Measurements from ENCODE around the gene JPH3.

JPH3 gene

GRCh38 chr16:87628246-87628923, 26.1 kb downstream of the JPH3 start:
- no peak for DNase-seq

GRCh38 chr16:87628940-87629339, 26.6 kb downstream of the JPH3 start:
- no peak for DNase-seq

GRCh38 chr16:87631067-87631466, 28.8 kb downstream of the JPH3 start:
- DNase-seq: no peak

GRCh38 chr16:87634411-87634810, 32.1 kb downstream of the JPH3 start:
- no peak for DNase-seq

- peak; percentile 27 for DNase-seq
Observed at GRCh38 chr16:87635541-87636049, 33.3 kb downstream of the JPH3 start.

GRCh38 chr16:87636050-87636684, 33.9 kb downstream of the JPH3 start:
- peak; percentile 72 for DNase-seq

GRCh38 chr16:87636741-87637140, 34.4 kb downstream of the JPH3 start:
- DNase-seq: no peak

- DNase-seq: no peak
Observed at GRCh38 chr16:87637357-87637756, 35.0 kb downstream of the JPH3 start.

GRCh38 chr16:87638736-87639135, 36.4 kb downstream of the JPH3 start:
- DNase-seq: no peak

GRCh38 chr16:87641721-87642120, 39.4 kb downstream of the JPH3 start:
- no peak for DNase-seq

GRCh38 chr16:87642491-87642890, 40.2 kb downstream of the JPH3 start:
- no peak for DNase-seq

- DNase-seq: no peak
Observed at GRCh38 chr16:87644186-87644585, 41.9 kb downstream of the JPH3 start.

GRCh38 chr16:87644596-87644995, 42.3 kb downstream of the JPH3 start:
- no peak for DNase-seq

GRCh38 chr16:87645802-87646201, 43.5 kb downstream of the JPH3 start:
- DNase-seq: no peak

- no peak for DNase-seq
Observed at GRCh38 chr16:87647431-87648185, 45.3 kb downstream of the JPH3 start.

- no peak for DNase-seq
Observed at GRCh38 chr16:87648236-87648635, 45.9 kb downstream of the JPH3 start.

- no peak for DNase-seq
Observed at GRCh38 chr16:87648698-87649487, 46.6 kb downstream of the JPH3 start.

- DNase-seq: no peak
Observed at GRCh38 chr16:87652386-87652785, 50.1 kb downstream of the JPH3 start.

- no peak for DNase-seq
Observed at GRCh38 chr16:87652799-87653198, 50.5 kb downstream of the JPH3 start.

- DNase-seq: no peak
Observed at GRCh38 chr16:87653234-87653633, 50.9 kb downstream of the JPH3 start.

- DNase-seq: no peak
Observed at GRCh38 chr16:87654826-87655225, 52.5 kb downstream of the JPH3 start.

- no peak for DNase-seq
Observed at GRCh38 chr16:87656328-87656727, 54.0 kb downstream of the JPH3 start.

- DNase-seq: peak; percentile 43
Observed at GRCh38 chr16:87657621-87658192, 55.4 kb downstream of the JPH3 start.

All from NCI-H226 (cell line).